ENCODE data around the gene ALDH1L2. TPM values are rescaled to one million over a fixed set of nuclear protein-coding genes. Genes with fewer than 3 reads are reported as not detected.
A peak's percentile ranks its signal among the peaks of the same experiment; 100 is the strongest.

Gene ALDH1L2
- total and polyA plus RNA-seq, 9 of the 15 experiments (the other 6 are each of a cell fraction or from before 2014, with no cell fraction given) = 1.1 to 9.9 (median 3.8) TPM

DNA sequence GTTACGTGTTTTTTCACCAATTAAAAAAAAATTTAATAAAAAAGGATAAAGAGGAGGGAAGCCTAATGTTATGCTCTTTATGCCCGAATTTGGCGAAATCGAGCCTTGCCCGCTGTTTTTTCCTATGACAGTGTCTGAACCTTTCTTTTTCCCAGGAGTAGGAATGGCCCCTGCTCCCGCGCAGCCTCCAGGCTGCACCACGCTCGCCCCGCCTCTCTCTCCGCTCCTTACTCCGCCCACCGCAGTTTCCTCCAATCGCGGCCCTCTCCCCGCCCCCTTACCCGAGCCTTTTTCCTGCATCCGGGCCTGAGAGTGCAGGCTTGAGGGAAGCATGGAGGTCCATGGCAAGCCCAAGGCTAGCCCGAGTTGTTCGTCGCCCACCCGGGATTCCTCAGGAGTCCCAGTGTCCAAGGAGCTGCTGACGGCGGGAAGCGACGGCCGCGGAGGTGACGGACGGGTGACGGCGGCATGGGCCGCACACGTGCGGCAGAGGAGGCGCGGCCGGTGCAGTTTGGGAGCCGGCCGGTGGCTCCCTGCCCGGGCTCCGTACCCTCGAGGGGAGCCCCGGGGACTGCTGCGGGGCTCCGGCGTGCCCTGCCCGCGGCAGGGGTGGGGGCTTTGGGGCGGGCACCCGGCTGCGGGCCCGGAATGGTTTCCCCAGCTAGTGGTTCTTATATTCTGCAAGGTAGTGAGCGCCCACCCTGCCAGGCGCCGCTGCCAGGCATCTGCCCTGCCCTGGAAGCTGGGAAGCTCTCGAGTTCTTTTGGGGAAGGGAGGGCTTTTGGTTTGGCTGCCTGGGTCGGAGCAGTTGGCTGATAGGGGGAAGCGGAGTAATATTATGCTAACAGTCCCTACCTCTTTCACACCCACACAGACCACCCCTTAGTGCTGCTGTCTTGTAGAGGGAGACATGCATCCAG is 98.0 kb downstream of the ALDH1L2 start, which contains the start of gene NOPCHAP1 (continued):
- TF ChIP-seq ZNF408 (CRISPR knock-in tag; IDR thresholded peaks at IDR 0.05; ENCODE audit: low read depth) (no peak), GABPB2 (CRISPR knock-in tag; conservative IDR thresholded peaks at IDR 0.05) (no peak), NR2C2 (CRISPR knock-in tag; IDR thresholded peaks at IDR 0.05) (no peak), NR2C2 (tag; IDR thresholded peaks at IDR 0.05) (no peak), ARID2 (IDR thresholded peaks at IDR 0.05) (no peak), HDAC3 (IDR thresholded peaks at IDR 0.05; ENCODE audit: borderline replicate concordance, partially characterized antibody) (no peak), PRPF4 (IDR thresholded peaks at IDR 0.05; ENCODE audit: insufficient read depth, low read depth, low read length, poor library complexity, severe bottlenecking) (no peak), ZNF766 (CRISPR knock-in tag; conservative IDR thresholded peaks at IDR 0.05) (no peak), ZSCAN29 (IDR thresholded peaks at IDR 0.05) (no peak), ZNF551 (CRISPR knock-in tag; IDR thresholded peaks at IDR 0.05) (no peak), MEIS2 (IDR thresholded peaks at IDR 0.05; ENCODE audit: partially characterized antibody) (no peak), ZFPM2 (CRISPR knock-in tag; IDR thresholded peaks at IDR 0.05) (no peak), TEAD4 (IDR thresholded peaks at IDR 0.05; ENCODE audit: low read length) (no peak), TEAD4 (CRISPR knock-in tag; IDR thresholded peaks at IDR 0.05; ENCODE audit: borderline replicate concordance) (no peak), ZNF175 (CRISPR knock-in tag; IDR thresholded peaks at IDR 0.05; ENCODE audit: low read depth) (no peak), TOE1 (IDR thresholded peaks at IDR 0.05; ENCODE audit: borderline replicate concordance) (no peak), TOE1 (CRISPR knock-in tag; IDR thresholded peaks at IDR 0.05; ENCODE audit: borderline replicate concordance, low read depth) (no peak), BMI1 (IDR thresholded peaks at IDR 0.05; ENCODE audit: low read length) (no peak), YBX1 (IDR thresholded peaks at IDR 0.05) (no peak), CSDE1 (IDR thresholded peaks at IDR 0.05) (no peak)
- TF ChIP-seq, protein P1, sequence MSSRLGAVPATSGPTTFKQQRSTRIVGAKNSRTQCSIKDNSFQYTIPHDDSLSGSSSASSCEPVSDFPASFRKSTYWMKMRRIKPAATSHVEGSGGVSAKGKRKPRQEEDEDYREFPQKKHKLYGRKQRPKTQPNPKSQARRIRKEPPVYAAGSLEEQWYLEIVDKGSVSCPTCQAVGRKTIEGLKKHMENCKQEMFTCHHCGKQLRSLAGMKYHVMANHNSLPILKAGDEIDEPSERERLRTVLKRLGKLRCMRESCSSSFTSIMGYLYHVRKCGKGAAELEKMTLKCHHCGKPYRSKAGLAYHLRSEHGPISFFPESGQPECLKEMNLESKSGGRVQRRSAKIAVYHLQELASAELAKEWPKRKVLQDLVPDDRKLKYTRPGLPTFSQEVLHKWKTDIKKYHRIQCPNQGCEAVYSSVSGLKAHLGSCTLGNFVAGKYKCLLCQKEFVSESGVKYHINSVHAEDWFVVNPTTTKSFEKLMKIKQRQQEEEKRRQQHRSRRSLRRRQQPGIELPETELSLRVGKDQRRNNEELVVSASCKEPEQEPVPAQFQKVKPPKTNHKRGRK (tag; IDR thresholded peaks at IDR 0.05) = no peak
- TF ChIP-seq, protein P2, sequence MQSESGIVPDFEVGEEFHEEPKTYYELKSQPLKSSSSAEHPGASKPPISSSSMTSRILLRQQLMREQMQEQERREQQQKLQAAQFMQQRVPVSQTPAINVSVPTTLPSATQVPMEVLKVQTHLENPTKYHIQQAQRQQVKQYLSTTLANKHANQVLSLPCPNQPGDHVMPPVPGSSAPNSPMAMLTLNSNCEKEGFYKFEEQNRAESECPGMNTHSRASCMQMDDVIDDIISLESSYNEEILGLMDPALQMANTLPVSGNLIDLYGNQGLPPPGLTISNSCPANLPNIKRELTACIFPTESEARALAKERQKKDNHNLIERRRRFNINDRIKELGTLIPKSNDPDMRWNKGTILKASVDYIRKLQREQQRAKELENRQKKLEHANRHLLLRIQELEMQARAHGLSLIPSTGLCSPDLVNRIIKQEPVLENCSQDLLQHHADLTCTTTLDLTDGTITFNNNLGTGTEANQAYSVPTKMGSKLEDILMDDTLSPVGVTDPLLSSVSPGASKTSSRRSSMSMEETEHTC (IDR thresholded peaks at IDR 0.05) = no peak
- TF ChIP-seq, protein P3, sequence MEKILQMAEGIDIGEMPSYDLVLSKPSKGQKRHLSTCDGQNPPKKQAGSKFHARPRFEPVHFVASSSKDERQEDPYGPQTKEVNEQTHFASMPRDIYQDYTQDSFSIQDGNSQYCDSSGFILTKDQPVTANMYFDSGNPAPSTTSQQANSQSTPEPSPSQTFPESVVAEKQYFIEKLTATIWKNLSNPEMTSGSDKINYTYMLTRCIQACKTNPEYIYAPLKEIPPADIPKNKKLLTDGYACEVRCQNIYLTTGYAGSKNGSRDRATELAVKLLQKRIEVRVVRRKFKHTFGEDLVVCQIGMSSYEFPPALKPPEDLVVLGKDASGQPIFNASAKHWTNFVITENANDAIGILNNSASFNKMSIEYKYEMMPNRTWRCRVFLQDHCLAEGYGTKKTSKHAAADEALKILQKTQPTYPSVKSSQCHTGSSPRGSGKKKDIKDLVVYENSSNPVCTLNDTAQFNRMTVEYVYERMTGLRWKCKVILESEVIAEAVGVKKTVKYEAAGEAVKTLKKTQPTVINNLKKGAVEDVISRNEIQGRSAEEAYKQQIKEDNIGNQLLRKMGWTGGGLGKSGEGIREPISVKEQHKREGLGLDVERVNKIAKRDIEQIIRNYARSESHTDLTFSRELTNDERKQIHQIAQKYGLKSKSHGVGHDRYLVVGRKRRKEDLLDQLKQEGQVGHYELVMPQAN (IDR thresholded peaks at IDR 0.05; ENCODE audit: borderline replicate concordance) = peak; percentile 98
- TF ChIP-seq, protein P4, sequence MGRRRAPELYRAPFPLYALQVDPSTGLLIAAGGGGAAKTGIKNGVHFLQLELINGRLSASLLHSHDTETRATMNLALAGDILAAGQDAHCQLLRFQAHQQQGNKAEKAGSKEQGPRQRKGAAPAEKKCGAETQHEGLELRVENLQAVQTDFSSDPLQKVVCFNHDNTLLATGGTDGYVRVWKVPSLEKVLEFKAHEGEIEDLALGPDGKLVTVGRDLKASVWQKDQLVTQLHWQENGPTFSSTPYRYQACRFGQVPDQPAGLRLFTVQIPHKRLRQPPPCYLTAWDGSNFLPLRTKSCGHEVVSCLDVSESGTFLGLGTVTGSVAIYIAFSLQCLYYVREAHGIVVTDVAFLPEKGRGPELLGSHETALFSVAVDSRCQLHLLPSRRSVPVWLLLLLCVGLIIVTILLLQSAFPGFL (CRISPR knock-in tag; IDR thresholded peaks at IDR 0.05) = no peak

All from K562 (cell line).